Measurements from ENCODE around the gene GALNTL6. TPM values are rescaled to one million over a fixed set of nuclear protein-coding genes. Genes with fewer than 3 reads are reported as not detected.

The GALNTL6 gene
- polyA plus RNA-seq, 1 donor (not counting 4 experiments of a cell fraction or from before 2014, with no cell fraction given): not detected

DNA sequence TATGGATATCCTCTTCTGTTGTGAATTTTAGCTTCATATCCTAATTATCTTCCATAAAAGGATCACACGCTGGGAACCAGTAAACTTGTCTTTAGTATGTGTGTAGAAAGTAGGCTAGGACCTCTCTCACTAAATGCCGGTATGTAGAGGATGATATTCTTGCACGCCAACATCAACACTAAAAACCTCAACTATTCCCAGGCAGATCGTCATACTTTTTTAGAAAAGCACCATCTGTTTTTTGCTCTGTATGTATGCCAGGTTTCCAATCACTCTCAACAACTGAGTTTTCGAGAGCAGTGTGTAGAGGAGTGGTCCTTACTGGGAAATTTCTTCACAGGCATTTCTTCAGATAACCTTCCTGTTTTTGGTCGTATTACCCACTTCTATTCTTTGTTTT is 283.6 kb downstream of the GALNTL6 start:
- no peaks in the 10 kb centered on the region for H4K20me1 ChIP-seq (ENCODE audit: control insufficient read depth, extremely low read depth, insufficient read depth, low read length)
- no peak overlapping the region for H3K4me2 ChIP-seq (ENCODE audit: control insufficient read depth, extremely low read depth, insufficient read depth, low read depth, low read length)
- H3K4me1 ChIP-seq (ENCODE audit: control insufficient read depth, extremely low read depth, insufficient read depth, low read length): no peaks in the 10 kb centered on the region
- H3K27ac ChIP-seq (ENCODE audit: control insufficient read depth, insufficient read depth, low read length): no peak overlapping the region
- no peak overlapping the region for H3K4me3 ChIP-seq (ENCODE audit: control insufficient read depth in 2 of 3, extremely low read depth in 1 of 3, insufficient read depth in 2 of 3, low read depth in 1 of 3, low read length in 3 of 3)
- no peak for DNase-seq (ENCODE audit: low read depth, low spot score)
- no peaks in the 10 kb centered on the region for H3K9me3 ChIP-seq (ENCODE audit: control insufficient read depth, low read depth, low read length)
- H3K9ac ChIP-seq (ENCODE audit: control insufficient read depth, extremely low read depth, insufficient read depth, low read length): no peak overlapping the region
- H3K9me1 ChIP-seq (ENCODE audit: control insufficient read depth, extremely low read depth, insufficient read depth, low read length): no peaks in the 10 kb centered on the region
- no peak overlapping the region for H2AFZ ChIP-seq (ENCODE audit: control insufficient read depth, low read length)
- no peak for FAIRE-seq
- H3K79me2 ChIP-seq (ENCODE audit: control insufficient read depth, insufficient read depth, low read length): no peaks in the 10 kb centered on the region
- no peaks in the 10 kb centered on the region for H3K27me3 ChIP-seq (ENCODE audit: control insufficient read depth, extremely low read depth, insufficient read depth, low read length)
- H3K36me3 ChIP-seq (ENCODE audit: control insufficient read depth in 2 of 2, extremely low read depth in 1 of 2, insufficient read depth in 2 of 2, low read length in 2 of 2): no peaks in the 10 kb centered on the region
- dilution Hi-C loops (cut with MboI; ENCODE audit: extremely low pct_ligation_motif_present, low sequenced_read_pairs): no loop called here
- TF ChIP-seq, protein P1, sequence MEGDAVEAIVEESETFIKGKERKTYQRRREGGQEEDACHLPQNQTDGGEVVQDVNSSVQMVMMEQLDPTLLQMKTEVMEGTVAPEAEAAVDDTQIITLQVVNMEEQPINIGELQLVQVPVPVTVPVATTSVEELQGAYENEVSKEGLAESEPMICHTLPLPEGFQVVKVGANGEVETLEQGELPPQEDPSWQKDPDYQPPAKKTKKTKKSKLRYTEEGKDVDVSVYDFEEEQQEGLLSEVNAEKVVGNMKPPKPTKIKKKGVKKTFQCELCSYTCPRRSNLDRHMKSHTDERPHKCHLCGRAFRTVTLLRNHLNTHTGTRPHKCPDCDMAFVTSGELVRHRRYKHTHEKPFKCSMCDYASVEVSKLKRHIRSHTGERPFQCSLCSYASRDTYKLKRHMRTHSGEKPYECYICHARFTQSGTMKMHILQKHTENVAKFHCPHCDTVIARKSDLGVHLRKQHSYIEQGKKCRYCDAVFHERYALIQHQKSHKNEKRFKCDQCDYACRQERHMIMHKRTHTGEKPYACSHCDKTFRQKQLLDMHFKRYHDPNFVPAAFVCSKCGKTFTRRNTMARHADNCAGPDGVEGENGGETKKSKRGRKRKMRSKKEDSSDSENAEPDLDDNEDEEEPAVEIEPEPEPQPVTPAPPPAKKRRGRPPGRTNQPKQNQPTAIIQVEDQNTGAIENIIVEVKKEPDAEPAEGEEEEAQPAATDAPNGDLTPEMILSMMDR (optimal IDR thresholded peaks at IDR 0.05 in 1 of 3, IDR thresholded peaks at IDR 0.05 in 1 of 3, conservative IDR thresholded peaks at IDR 0.05 in 1 of 3; ENCODE audit: extremely low read depth in 1 of 3, insufficient read depth in 2 of 3, low read length in 3 of 3): no peak
- no peak for TF ChIP-seq EZH2 (IDR thresholded peaks at IDR 0.05; ENCODE audit: low read length)

DNA sequence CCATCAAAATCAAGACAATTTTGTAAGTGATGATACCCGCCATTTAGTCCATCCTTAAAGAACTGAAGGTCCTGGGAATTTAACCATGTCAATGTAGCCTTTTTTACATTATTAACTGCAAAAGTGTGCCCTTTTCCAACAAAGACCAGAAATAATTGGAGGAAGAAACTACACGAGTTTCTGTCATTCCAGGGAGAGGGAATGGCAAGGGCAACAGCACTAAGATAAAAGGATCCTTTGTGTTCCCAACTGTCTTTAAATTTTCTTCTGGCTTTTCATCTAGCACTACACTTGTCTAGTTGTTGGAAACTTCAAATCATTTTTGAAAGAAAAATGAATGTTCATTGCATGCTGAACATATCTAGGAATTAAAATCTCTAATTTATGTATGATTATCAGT is 286.2 kb downstream of the GALNTL6 start:
- no peak for FAIRE-seq
- dilution Hi-C loops (cut with MboI; ENCODE audit: extremely low pct_ligation_motif_present, low sequenced_read_pairs): no loop called here
- DNase-seq (ENCODE audit: low read depth, low spot score): no peak
- Histone ChIP-seq H3K9me1 (ENCODE audit: control insufficient read depth, extremely low read depth, insufficient read depth, low read length) (no peaks in the 10 kb centered on the region), H3K4me1 (ENCODE audit: control insufficient read depth, extremely low read depth, insufficient read depth, low read length) (no peaks in the 10 kb centered on the region), H3K79me2 (ENCODE audit: control insufficient read depth, insufficient read depth, low read length) (no peaks in the 10 kb centered on the region), H3K36me3 (ENCODE audit: control insufficient read depth in 2 of 2, extremely low read depth in 1 of 2, insufficient read depth in 2 of 2, low read length in 2 of 2) (no peaks in the 10 kb centered on the region), H3K4me2 (ENCODE audit: control insufficient read depth, extremely low read depth, insufficient read depth, low read depth, low read length) (no peak overlapping the region), H3K9me3 (ENCODE audit: control insufficient read depth, low read depth, low read length) (no peaks in the 10 kb centered on the region), H3K4me3 (ENCODE audit: control insufficient read depth in 2 of 3, extremely low read depth in 1 of 3, insufficient read depth in 2 of 3, low read depth in 1 of 3, low read length in 3 of 3) (no peak overlapping the region), H4K20me1 (ENCODE audit: control insufficient read depth, extremely low read depth, insufficient read depth, low read length) (no peaks in the 10 kb centered on the region), H3K9ac (ENCODE audit: control insufficient read depth, extremely low read depth, insufficient read depth, low read length) (no peak overlapping the region), H2AFZ (ENCODE audit: control insufficient read depth, low read length) (no peak overlapping the region), H3K27ac (ENCODE audit: control insufficient read depth, insufficient read depth, low read length) (no peak overlapping the region), H3K27me3 (ENCODE audit: control insufficient read depth, extremely low read depth, insufficient read depth, low read length) (no peaks in the 10 kb centered on the region)
- TF ChIP-seq EZH2 (IDR thresholded peaks at IDR 0.05; ENCODE audit: low read length): no peak
- TF ChIP-seq, protein P1 (optimal IDR thresholded peaks at IDR 0.05 in 1 of 3, IDR thresholded peaks at IDR 0.05 in 1 of 3, conservative IDR thresholded peaks at IDR 0.05 in 1 of 3; ENCODE audit: extremely low read depth in 1 of 3, insufficient read depth in 2 of 3, low read length in 3 of 3): no peak

Data from keratinocyte (primary cell).